HG03025 (cell line): ENCODE results near the gene DLX5.

Source experiments
- ATAC-seq: cut with Tn5 transposase; IDR thresholded peaks from one replicate; pipeline ENCODE4 v1.9.1; 2021; ENCODE audit warnings: mild to moderate bottlenecking, moderate library complexity; ENCODE audit not compliant: unreplicated experiment, low FRiP score

DLX5 gene

DNA sequence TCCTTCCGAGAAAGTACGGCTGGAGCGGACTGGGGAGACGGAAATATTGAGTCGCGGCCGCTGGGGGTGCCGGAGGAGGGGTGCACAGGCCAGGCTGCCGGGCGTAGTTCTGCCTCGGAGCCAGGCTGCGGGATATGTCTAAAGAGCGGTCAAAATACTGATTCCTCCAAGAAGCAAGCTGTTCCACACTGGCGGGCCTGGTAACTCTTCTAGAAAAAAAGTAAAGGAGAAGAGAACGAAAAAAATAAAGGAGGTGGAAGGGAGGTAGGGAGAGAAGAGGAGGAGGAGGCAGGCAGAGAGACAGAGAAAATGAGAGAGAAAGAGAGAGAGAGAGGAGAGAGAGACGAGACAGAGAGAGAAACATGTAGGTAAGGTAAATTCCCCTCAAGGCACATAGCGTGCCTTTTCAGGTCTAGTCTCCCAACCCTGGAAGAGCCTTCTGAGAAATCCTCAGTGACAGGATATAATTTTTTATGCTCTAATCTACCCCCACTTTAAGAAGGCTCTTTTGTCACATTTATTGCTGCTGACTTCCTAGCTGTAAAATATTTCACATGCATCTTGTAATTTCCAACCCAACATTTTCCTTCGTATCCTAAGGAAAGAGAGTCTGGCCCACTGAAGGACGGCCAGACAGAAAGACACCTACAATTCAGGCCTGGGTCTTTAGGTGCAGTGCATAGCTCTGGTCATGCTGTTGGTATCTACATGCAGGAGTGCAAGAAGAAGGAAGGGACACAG lies 5.7 kb downstream of the DLX5 start:
- no peak for ATAC-seq

DNA sequence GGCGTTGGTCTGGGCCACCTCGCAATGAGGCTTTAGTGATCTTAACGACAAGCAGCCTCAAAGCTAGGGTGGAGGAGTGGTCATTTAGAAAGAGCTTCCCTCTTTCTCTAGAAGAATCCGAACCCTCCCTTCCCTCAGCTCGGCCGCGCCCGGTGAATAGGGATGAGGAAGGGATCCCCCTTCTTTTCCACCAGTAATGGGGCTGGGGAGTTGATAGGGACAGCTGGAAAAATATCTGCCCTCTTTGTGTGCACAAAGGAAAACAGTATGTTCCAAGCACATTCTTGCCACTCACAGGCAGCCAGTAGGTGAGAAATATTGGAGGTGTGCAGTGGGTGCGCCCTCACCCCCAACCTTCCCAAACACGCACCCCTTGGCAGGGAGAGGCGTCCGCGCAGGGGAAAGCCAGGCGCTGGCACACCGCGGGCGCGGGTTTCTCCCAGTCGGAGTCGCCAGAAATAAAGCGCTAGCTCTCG lies 6.5 kb downstream of the DLX5 start:
- no peak for ATAC-seq

DNA sequence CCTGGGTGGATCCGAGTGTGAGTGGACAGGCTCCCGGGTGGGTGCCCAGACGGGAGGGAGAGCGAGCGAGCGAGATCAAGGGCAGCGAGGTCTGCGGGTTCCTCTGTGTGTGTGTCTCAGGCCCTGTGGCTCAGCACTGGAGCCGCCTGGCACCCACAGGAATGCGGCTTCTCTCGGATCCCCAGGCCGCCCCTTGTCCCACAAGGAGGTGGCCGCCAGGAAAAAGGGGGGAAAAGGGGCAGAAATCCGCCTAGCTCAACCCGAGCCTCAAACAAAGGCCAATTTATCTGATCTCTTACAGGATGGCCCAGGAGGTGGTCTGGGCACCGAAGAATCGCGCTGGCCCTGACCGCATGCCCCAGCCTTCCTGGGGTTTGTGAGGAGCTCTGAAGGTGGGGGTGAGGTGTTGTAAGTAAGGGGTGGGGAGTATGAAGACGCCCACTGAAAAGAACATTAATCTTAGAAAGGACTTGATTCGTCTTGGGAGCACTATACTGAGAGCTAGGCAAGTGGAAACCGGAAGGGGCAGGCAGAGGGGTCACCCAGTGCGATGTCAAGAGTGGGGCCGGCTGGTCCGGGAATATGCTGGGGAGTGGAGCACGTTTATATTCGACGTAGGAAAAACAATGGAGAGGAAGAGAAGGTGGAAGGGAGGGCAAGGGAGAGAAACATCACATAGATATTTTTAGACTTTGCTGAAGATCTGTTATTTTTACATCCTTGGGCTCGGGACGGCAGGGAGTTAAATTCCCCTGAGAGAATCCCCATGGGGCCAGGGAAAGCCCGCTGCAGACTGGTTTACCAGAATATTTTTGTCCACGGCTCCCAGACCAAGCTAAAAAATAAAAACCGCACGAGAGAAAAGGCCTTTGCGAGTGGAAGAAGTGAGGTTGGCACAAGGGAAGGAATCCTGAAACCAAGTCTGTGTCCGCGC lies 7.2 kb downstream of the DLX5 start:
- no peak for ATAC-seq

DNA sequence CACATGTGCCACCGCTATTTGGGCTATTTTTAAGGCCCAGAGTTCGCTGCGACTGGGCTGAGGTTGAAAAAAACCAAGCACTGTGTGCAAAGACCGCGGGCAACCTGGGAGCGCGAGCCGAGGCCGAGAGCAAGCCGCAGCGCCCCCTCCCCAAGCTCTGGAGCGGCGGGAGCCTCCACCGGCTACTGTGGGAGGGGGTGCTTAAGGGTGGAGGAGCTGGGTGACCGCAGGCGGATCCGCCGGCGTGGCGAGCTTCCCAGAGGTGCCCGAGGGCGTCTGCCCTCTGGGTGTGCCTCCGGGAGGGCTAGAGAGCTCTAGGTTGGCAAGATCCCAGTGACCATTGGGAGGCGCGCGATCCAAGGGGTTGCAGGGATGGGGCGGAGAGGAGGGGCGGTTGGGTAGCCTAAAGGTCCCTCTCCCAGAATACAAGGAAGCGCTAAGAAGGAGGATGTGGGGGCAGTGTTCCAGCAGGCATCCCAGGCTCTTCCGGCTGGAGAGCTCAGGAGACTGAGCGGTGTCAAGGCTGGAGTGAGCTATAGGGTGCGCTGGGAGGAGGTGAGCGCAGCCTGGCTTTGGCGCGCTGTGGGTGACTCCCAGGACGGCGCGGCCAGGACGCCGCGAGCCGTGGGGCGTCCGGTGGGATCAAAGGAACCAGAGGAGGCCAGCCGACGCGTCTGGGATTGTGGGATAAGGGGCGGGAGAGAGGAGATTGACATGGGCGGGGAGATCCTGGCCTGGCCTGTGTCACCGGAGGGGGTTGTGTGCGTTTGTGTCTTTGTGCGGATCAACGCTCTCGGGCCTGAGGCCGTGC lies 8.0 kb downstream of the DLX5 start:
- ATAC-seq = no peak

DNA sequence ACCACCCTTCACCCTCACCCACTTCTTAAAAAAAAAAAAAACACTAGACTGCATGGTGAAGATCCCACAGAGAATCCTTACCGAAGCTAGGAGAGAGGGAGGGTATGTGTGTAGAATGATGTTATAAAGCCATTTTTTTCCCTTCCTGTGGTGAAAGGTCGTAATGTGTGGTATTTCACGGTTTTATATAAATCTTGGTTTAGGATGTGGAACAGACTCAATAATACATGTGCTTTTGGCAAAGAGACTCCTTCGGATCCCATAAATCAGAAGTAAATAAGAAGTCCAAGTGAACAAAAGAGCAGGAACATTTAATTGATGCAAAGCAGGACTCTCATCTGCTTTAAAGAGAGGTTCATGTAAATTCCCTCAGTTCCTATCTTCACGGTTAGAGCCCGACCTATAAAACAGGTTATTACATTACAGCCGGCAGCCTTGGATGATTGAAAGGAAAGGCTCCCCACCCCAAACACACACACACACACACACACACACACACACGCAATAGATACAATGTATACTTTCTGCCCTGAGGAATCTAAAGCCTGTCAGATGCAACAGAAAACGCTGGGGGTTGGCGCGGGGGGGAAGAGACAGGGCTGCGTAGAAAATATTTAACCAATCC lies 8.8 kb downstream of the DLX5 start:
- ATAC-seq = no peak

DNA sequence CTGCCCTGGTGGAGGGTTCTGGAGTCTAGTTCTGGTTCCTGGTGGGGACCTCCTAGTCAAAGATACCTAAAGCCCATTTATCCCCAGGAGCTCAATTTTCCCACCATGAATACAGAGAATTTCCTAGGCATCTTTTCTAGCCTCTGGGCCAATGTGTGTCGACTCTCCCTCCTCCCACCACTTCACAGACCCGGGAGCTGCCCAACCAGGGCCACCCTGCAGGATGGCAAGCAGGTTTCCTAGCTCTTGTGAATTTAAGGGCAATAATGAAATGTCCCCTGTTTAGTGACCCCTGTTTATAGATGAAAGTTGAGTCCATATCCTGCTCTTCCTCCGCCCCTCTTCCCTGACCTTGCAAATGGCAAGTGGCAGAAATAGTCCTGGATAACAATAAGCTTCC lies 9.4 kb downstream of the DLX5 start:
- ATAC-seq = no peak

DNA sequence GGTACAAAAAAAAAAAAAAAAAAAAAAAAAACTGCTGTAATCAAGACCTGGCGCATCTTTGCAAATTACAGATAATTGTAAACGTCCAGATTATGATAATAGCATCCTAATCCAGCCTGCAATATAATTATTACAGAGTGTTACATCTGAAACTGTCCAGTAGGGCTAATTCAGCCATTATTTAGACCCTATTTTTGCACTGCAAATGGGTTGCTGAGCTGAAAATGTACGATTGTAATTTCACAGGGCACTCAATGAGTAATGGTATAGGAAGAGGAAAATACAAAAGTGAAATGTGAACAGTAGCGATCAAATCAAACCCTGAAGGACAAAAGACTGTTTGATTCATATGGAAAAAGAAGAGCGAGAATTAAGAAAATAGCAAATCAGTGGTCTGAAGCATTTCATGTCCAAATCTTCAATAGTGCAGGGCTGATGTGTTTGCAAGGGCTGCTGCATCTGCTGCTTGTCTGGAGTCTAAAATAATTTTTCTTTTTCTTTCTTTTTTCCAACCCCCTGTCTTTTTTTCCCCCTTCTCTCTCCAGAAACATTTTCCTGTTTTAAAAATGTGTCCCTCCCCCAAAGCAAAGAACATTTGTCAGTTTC lies 10.4 kb downstream of the DLX5 start:
- ATAC-seq = no peak

DNA sequence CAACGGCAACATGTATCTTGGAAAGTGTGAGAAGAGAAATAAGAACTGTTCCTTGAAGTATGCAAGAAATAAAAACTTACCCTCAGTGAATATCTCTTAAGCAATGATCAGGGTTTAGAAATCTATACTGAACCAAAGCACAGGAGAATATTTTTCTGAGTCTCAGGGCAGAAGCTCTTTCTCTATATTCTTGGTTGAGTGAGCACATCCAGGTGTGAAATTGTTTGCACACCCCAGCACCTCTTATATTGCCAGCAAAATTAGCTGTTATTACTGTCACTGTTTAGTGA lies 10.8 kb downstream of the DLX5 start:
- no peak for ATAC-seq

DNA sequence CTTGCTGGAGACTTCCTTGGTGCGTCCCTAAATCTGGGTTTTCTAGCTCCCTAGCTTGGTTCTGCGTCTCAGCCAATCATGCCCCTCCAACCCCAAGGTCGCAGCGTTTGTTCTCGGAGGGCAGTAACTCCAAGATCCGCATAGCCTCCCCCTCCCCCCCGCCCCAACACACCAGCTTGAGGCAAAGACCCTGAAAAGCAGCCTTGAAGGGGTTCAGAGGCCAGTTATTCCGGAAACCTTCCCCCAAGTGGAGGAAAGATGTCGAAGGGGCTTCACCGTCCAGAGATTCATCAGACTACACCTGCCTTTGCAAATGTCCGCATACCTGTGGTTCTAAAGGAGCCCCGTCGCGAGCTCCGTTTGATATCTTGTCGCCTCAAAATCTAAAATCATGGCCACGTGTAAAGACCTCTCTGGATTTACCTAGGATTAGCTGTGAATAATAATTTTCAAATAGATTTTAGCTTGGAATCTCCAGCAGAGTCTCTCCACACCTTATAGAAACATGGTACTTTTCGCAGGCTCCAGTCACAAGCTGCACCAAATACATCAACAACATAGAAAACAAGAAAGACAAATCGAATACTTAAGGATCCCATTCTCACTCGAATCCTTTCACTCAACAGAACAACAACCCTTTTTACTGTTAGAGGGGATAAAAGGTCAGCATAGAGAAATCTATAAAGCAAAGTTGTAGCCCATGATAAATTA lies 11.3 kb downstream of the DLX5 start:
- ATAC-seq = no peak

DNA sequence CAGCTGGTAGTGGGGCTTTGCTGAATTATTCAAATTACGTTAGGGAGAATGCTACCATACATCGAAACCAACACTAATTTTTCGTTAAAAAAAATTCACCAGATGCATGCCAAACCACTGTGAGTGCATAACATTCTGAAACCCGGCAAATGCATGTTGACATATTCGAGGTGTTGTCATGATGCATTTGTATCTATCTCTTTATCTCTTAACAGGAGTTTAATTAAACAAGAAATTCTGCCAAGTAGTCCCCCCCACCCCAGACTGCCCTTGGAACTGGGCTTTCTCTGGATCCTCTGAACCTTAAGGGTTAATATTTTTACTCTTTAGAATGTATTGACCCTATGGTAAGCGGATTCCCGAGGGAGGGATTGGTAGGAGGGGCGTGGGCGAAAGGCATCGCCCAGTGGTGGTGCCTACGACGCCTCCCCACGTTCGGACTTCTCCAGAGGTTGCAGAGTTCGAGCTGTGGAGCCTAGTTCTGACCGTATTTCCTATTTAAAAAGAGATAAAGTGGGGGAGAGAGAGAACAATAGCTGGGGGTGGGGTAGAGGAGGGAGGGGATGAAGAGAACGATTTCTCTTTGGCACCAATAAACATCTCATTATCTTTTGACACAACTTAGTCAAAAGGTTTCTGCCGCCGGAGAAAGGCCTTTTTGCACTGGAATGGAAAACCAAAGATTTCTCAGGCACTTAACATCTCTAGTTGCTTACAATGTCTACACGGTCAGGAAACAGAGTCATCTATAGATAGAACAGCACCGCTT lies 12.1 kb downstream of the DLX5 start:
- no peak for ATAC-seq

DNA sequence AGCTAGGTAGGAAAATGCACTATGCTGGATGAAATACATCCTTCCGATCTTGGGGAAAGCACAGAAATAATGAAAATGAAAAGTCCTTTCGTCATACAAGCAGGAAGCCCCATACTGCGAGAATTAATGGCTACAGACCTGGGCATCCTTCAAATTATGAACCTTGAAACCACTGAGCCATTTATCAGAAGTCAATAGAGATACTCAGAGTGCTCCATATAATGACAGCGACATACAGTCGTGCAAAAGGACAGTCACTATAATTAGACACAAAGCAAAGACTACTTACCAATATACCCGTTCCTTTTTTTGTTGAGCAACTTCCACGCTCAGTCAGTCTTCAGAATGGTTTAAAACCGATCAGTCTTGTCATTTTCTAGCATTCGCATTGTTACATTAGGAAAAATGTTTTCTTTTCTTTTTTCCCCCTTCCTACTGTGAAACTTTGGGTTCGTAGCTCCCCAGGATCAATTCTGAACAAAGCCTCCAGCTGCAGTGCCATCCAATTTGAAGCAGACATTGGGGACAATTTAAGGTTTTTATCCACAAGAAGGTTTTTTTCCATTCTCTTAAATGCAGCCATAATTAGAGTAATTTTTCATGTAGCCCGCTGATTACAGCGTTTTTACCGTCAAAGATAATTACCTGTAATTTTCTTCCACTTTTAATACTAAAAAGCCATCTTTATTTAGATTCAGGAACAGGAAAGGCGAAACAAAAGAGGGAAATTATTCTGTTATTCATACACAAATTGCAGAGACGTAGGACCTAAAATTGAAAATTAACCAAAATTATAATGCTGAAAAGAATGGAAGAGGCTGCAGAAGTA lies 12.9 kb downstream of the DLX5 start:
- ATAC-seq = no peak

DNA sequence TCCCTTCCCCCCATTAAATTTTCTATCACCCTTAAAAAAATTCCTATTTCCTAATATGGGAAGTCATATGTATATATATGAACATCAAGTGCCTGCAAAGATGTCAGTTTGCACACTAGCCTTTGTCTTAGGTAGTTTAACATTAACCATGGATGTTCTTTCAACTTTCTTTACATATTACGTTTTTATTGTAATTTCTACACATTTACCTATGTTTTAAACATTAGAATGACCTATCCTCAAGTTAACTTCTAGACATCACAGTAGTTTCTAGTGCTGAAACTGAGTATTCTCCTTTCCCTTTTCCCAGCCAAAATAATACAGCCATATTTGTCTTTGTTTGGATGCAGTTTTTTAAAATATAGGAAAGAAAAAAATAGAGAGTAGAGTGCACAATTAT lies 13.5 kb downstream of the DLX5 start:
- ATAC-seq = no peak

DNA sequence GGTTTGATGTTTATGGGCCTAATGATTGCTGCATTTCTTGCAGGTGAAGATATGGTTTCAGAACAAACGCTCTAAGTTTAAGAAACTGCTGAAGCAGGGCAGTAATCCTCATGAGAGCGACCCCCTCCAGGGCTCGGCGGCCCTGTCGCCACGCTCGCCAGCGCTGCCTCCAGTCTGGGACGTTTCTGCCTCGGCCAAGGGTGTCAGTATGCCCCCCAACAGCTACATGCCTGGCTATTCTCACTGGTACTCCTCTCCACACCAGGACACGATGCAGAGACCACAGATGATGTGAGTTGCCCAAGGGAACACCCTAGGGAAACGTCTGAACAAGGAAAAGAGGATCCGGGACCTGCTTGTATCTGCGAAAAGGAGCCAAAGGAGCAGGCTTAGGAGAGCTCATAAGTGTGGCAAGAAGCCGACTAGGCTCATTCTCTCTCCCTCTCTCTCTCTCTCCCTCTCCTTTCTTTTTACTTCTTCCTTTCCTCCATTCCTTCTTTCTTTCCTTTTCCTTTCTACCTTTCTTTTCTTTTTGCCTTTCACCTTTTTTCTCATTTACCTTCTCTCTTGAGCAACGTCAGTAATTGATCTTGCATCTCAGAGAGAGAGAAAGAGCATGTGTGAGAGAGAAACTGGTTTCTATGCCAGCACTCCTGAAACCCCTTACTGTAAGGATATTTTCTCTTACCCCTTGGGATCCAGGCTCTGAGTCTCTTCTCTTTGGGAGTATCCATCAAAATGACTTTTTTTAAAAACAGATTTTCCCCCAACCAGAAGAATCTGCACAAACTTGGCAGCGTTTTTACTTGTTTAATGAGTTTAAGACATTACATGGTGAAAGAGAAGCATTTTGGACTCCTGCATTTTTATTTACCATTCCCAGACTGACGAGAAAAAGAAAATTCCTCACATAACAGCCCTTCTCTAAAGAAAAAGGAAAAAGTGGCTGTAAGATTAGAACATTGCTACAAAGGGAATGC lies 14.6 kb downstream of the DLX5 start:
- ATAC-seq = no peak

DNA sequence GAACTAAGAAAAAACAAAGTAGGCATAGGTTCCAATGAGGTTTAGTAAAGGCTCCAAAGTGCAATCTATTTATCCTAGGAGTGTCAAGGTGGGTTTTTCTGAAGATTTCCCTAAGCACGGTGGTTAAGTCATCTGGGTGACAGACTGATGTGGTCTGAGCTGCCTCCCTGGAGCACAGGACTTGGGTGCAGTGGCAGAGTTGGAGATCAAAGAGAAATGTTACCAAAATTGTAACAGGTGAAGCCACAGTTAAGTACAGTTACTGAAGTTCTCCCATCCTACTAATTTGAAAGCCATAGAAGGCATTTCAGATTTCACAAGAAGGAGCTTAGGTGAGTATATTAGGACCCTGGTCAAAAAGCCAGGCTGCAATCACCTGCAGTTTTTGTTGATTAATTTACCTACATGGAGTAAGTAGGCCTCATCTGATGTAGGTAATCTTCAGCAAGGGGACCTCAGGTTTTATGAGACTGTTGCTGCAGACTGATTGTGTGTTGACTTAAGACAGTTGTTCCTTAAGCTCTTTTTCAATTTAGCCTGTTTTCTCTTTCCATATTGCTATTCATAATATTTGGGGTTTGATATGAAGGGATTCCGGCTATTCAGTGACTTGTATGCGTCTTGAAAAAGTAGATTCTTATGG lies 16.2 kb downstream of the DLX5 start:
- ATAC-seq = no peak

DNA sequence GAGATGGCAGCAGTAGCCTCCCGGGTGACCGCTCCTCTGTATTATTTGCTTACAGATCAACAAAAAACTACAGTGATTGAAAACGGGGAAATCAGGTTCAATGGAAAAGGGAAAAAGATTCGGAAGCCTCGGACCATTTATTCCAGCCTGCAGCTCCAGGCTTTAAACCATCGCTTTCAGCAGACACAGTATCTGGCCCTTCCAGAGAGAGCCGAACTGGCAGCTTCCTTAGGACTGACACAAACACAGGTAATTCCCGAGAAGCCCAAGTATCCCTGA lies 17.1 kb downstream of the DLX5 start:
- no peak for ATAC-seq

DNA sequence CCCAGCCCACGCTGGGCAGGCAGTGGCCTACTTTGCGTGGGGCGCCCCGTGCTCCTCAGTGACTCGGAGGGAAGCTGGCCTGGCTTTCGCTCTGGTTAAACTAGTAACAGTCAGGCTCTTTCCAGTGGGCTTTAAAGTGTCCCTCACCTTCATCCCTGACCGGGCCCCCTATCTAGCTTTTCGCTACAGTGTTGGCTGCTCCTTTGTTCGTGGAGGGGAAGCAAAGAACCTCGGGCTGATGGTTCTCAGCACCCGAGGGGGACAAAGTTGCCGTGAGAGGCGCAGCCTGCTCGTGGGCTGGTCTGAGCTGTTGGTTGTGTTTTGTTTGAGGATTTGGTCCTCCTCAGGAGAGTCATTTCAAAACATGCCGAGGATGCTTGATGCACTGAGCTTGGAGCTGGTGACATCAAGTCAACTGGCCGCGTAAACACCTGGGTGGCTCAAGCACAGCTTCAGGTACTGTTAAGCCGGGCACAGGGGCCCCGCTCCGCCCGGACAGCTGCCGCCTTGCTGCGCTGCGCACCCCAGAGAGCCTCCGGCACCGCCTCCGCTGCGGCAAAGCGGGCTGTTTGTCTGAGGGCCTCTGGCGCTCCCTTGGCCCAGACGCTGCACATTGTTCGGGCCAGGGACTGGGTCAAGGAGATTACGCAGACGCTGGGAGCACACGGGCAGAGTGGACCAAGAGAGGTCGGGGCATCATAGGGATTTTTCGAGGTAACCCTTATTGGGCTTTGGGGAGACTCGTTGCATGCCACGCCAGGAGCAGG lies 17.6 kb downstream of the DLX5 start:
- ATAC-seq = no peak
